ENCODE data around the gene SAG.

The SAG gene

GRCh38 chr2:233351423-233351822 lies 43.8 kb downstream of the SAG start:
- Histone ChIP-seq H3K4me1 (peaks cover 0 to 29% (median 22%) of the 10 kb centered on the region in 4 donors), H3K9me3 (no peaks in the 10 kb centered on the region), H3K36me3 (no peaks in the 10 kb centered on the region), H3K4me3 (no peak overlapping the region), H3K27me3 (no peaks in the 10 kb centered on the region), H3K27ac (no peak overlapping the region)
- intact Hi-C loops (cut with DNase I; ENCODE audit: low total_unique reads) = loop anchor here (5.0 kb wide), 1 partner anchor 91 kb away; no protein-coding TSS in a partner anchor
- peak in 1 of 2 donors; percentile 17 for DNase-seq
- TF ChIP-seq CTCF (IDR thresholded peaks at IDR 0.05) = no peak

GRCh38 chr2:233352141-233352842 lies 44.7 kb downstream of the SAG start:
- no peaks in the 10 kb centered on the region for H3K9me3 ChIP-seq
- no peaks in the 10 kb centered on the region for H3K27me3 ChIP-seq
- H3K36me3 ChIP-seq = no peaks in the 10 kb centered on the region
- no peak overlapping the region for H3K4me3 ChIP-seq
- intact Hi-C loops (cut with DNase I; ENCODE audit: low total_unique reads) = loop anchor here (5.0 kb wide), 1 partner anchor 90 kb away; no protein-coding TSS in a partner anchor
- H3K27ac ChIP-seq = no peak overlapping the region
- H3K4me1 ChIP-seq = peaks cover 0 to 36% (median 25%) of the 10 kb centered on the region in 4 donors
- no peak for DNase-seq
- TF ChIP-seq CTCF (IDR thresholded peaks at IDR 0.05) = no peak

- DNase-seq = no peak
- no peaks in the 10 kb centered on the region for H3K27me3 ChIP-seq
- intact Hi-C loops (cut with DNase I; ENCODE audit: low total_unique reads) = loop anchor here (5.0 kb wide), 1 partner anchor 89 kb away; no protein-coding TSS in a partner anchor
- H3K36me3 ChIP-seq = no peaks in the 10 kb centered on the region
- peak overlapping the region; percentile 46 to 54 for H3K27ac ChIP-seq
- peak overlapping the region; percentile 72 to 91 for H3K4me3 ChIP-seq
- peaks cover 0 to 42% (median 25%) of the 10 kb centered on the region in 4 donors for H3K4me1 ChIP-seq
- TF ChIP-seq CTCF (IDR thresholded peaks at IDR 0.05) = no peak
- no peaks in the 10 kb centered on the region for H3K9me3 ChIP-seq
Measured at GRCh38 chr2:233353101-233353768, 45.6 kb downstream of the SAG start.

GRCh38 chr2:233353769-233354499 lies 46.3 kb downstream of the SAG start, which contains the start of gene DGKD:
TSS of gene DGKD (plus strand) at chr2:233354494. CDS start at chr2:233354519, 25 bp downstream.
- intact Hi-C loops (cut with DNase I; ENCODE audit: low total_unique reads) = loop anchor here (5.0 kb wide), 1 partner anchor 88 kb away; no protein-coding TSS in a partner anchor
- H3K27me3 ChIP-seq = no peaks in the 10 kb centered on the region
- DNase-seq = no peak
- H3K4me3 ChIP-seq = peak within 1 kb of the TSS; percentile 72 to 91
- H3K27ac ChIP-seq = peak within 1 kb of the TSS; percentile 46 to 54
- H3K36me3 ChIP-seq = no peaks in the 10 kb centered on the region
- TF ChIP-seq CTCF (IDR thresholded peaks at IDR 0.05) = peak in 1 of 2 experiments; percentile 57
- H3K4me1 ChIP-seq = peaks cover 0 to 42% (median 25%) of the 10 kb centered on the region in 4 donors
- no peaks in the 10 kb centered on the region for H3K9me3 ChIP-seq

GRCh38 chr2:233354500-233354924 lies 46.9 kb downstream of the SAG start:
- Histone ChIP-seq H3K9me3 (no peaks in the 10 kb centered on the region), H3K36me3 (no peaks in the 10 kb centered on the region), H3K4me1 (peaks cover 0 to 42% (median 25%) of the 10 kb centered on the region in 4 donors), H3K27ac (no peak overlapping the region), H3K4me3 (peak overlapping the region; percentile 72 to 91), H3K27me3 (no peaks in the 10 kb centered on the region)
- intact Hi-C loops (cut with DNase I; ENCODE audit: low total_unique reads) = loop anchor here (5.0 kb wide), 1 partner anchor 88 kb away; no protein-coding TSS in a partner anchor
- no peak for DNase-seq
- TF ChIP-seq CTCF (IDR thresholded peaks at IDR 0.05) = no peak

Measured in tibial artery (tissue), 4 donors.